Eye (tissue), 1 donor: ENCODE results near the gene LIMA1.
A peak's percentile ranks its signal among the peaks of the same experiment; 100 is the strongest.
"Not testable (repeated sequence)": the region's sequence is repeated elsewhere in the genome, so short reads cannot be mapped to it uniquely, and the experiment has no call there.

Source experiments
- DNase-seq: peaks from one replicate; pipeline ENCODE4 v3.0.0-alpha.2; 2015

Gene LIMA1

GRCh38 chr12:50283229-50283923, at the start of gene LIMA1:
Gene LIMA1 (minus strand): TSS chr12:50283520. CDS start chr12:50248751, 34,769 bp downstream.
- DNase-seq, result peak; percentile 96

GRCh38 chr12:50331745-50332144, 48.4 kb upstream of the LIMA1 start:
- DNase-seq, result no peak

- not testable (repeated sequence) for DNase-seq
Observed at GRCh38 chr12:50328664-50329063, 45.3 kb upstream of the LIMA1 start.

DNA sequence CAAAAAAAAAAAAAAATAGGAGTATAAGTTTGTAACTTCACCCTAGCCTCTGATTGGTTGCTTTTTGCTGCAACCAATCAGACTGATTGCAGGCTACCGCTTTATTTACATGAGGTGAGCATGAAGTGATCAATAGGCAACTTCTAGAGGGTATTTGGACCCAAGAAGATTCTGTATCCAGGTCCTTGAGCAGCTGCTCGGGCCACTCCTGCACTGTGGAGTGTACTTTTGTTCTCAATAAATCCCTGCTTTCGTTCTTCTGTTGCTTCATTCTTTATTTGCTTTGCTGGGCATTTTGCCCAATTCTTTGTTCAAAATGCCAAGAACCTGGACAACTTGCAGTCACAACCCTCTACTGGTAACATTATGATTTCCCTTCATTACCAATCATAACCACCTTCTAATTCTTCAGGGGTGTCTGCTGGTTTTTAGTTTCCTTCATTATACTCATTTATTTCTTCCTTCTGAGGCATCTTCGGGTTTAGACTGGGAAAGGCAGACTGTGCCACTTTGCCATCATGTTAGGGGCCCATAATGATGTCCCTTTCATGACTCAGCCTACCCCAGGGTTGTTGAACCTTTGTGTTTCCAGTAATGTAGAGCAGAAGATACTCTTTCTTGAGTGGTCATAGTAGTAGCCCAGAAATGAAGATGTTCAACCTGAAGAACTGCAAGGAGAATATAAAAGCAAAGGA, 43.4 kb upstream of the LIMA1 start:
- peak; percentile 17 for DNase-seq

GRCh38 chr12:50325890-50326391, 42.6 kb upstream of the LIMA1 start:
- DNase-seq, result no peak

- DNase-seq, result not testable (repeated sequence)
Observed at GRCh38 chr12:50324770-50325169, 41.5 kb upstream of the LIMA1 start.

- not testable (repeated sequence) for DNase-seq
Observed at GRCh38 chr12:50324077-50324476, 40.8 kb upstream of the LIMA1 start.

DNA sequence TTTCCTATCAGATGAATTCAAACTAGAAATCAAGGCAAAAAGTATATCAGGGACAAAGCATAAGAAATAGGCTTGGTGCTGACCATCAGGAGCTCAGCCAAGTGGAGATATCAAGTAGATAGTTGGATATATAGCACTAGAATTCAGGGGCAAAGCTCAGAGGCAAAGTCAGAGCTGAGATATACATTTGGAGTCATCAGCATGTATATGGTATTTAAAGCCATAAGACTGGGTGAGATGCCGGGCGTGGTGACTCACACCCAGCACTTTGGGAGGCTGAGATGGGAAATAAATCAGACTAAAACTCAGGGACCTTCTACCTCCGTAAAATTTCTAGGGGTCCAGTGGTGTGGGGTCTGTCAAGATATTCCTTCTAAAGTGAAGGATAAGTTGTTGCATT, 38.9 kb upstream of the LIMA1 start:
- no peak for DNase-seq

GRCh38 chr12:50317203-50317602, 33.9 kb upstream of the LIMA1 start:
- DNase-seq, result no peak

DNA sequence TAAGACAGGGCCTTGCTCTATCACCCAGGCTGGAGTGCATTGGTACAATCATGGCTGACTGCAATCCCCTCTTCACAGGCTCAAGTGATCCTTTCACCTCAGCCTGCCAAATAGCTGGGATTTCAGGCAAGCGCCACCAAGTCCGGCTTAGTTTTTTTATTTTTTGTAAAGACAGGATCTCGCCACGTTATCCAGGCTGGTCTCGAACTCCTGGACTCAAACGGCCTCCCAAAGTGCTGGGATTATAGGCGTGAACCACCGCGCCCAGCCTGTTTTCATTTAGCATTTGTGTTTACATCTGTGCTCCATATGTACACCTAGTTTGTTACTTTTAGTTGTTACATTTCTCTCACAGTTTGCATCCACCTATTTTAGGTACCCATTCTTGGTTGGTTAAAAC, 32.5 kb upstream of the LIMA1 start:
- no peak for DNase-seq

- peak; percentile 77 for DNase-seq
Observed at GRCh38 chr12:50314636-50315312, 31.5 kb upstream of the LIMA1 start.

GRCh38 chr12:50313971-50314370, 30.7 kb upstream of the LIMA1 start:
- DNase-seq, result not testable (repeated sequence)

GRCh38 chr12:50313256-50313931, 30.1 kb upstream of the LIMA1 start:
- DNase-seq, result no peak

- not testable (repeated sequence) for DNase-seq
Observed at GRCh38 chr12:50311858-50312609, 28.7 kb upstream of the LIMA1 start.

GRCh38 chr12:50309950-50310349, 26.6 kb upstream of the LIMA1 start:
- DNase-seq, result no peak

GRCh38 chr12:50302686-50303085, 19.4 kb upstream of the LIMA1 start:
- DNase-seq, result no peak

- no peak for DNase-seq
Observed at GRCh38 chr12:50297996-50298395, 14.7 kb upstream of the LIMA1 start.

DNA sequence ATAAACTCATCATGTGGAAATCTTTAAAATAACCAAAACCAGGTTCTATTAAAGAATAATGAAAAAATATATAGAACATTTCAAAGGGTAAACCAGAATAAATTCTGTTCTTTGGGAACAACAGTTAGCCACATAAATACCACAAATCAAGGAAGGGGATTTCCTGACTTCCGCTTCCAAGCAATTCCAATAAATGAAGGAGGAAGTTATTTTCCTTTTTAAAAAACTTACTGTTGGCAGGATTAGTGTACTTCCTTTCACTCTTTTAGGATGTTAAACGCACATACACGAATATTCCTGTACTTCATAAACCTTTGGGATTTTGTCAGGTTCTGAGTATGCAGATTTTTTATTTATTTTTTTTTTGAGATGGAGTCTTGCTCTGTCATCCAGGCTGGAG, 13.7 kb upstream of the LIMA1 start:
- no peak for DNase-seq

GRCh38 chr12:50296554-50296953, 13.2 kb upstream of the LIMA1 start:
- no peak for DNase-seq

GRCh38 chr12:50291377-50291776, 8.1 kb upstream of the LIMA1 start:
- DNase-seq, result no peak

GRCh38 chr12:50290692-50291091, 7.4 kb upstream of the LIMA1 start:
- not testable (repeated sequence) for DNase-seq

DNA sequence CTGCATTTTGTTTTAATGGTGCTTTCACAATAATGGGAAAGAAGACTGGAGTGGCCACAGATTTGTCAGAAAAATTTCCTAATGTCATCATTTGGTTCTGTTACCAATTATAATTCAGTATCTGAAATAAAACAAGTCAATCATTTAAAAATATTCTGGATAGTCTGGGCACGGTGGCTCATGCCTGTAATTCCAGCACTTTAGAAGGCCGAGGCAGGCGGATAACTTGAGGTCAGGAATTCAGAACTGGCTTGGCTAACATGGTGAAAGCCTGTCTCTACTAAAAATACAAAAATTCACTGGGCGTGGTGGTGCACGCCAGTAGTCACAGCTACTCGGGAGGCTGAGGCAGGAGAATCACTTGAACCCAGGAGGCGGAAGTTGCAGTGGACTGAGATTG, 4.0 kb upstream of the LIMA1 start:
- DNase-seq, result no peak
